ENCODE measurements around the gene SLC2A1.

Gene SLC2A1

DNA sequence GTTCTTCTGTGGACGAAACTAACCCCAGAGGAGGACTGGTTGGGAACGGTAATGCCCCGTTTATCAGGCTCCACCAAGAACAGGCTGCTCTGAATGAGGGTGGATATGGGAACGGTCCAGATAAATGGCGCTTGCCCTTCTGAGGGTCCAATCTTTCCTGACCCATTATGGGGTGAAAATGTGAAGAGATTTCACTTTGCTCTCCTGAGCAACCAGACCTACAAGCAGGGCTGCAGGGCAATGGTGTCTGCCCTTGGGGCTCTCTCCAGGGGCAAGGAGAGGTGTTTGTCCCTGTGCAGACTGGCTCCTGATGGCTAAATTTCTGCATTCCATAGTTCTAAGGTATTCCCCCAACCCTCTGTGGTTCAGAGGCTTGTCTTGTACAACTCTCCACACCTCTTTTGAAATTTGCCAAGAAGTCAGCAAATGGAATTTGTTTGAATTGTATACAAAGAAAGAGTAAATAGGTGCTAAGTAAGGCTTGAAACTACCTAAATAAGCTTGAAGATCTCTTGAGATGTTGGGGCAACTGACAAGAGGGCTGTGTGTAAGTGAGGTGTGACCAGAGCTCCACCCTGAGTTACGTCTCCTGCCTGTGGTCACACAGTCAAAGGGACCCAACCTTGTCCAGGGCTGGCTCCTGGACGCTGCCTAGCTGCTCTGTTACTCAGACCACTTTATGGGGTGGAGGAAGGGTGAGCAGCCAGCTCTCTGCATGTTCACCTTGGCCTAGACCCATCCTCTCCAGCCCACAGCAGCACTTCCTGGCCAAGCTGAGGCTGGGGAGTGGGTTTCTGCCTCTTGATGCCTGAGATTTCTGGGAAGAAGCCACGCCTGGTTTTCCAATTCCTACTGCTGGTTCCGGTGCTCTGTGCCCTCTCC is 24.8 kb downstream of the SLC2A1 start:
- peak in 8 of 42 donors; percentile 1 to 21 (median 8) for DNase-seq
- intact Hi-C loops (cut with DNase I) = no loop called here

GRCh38 chr1:42933060-42933586 is 25.5 kb downstream of the SLC2A1 start:
- peak in 6 of 42 donors; percentile 1 to 13 (median 6) for DNase-seq
- intact Hi-C loops (cut with DNase I) = no loop called here

DNA sequence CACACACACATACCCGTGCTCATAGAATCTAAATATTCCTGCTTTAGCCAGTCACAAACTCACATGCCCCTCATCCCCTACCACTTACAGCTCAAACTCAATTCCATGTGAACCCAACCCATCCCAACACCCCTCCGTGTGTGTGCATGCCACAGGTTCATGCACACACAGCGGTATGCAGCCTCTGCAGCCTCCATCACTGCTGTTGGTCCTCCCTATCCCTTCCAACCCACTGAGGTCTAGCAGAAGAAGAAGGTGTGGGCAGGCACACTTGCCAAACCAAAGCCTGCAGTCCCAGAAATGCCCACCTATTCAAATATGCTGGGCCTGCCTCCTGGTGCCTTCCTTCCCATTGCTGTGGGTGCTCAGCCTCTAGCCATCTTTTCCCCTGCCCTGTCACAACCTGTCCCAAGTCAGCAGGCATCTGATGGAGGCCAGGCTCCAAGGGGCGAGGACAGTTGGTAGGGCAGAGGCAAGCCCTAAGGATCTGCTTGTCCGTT is 26.2 kb downstream of the SLC2A1 start:
- intact Hi-C loops (cut with DNase I) = no loop called here
- DNase-seq = peak in 6 of 42 donors; percentile 4 to 30 (median 10)

DNA sequence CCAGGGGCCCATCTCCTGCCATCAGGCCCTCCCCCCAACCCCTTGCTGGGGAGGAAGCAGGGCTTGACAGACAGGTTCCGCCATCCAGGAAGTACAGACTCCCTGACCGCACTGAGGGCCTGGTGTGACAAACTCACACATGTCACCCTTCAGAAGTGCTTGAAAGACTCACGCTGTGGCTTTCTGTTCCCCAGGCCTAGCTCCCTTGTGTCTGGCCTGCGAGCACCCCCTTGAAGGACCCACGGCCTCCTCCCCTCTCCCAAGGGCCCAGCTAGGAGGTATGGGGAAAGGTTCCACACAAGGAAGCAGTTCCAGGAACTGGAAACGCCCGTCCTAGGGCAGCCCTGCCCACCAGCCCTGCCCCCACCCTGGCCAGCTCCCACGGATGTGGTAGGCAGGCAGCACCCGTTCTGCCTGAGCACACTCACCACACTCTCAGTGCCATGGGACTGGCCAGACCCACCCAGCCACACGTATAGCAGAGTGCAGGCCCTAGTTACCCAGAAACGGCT is 26.7 kb downstream of the SLC2A1 start:
- DNase-seq = peak in 10 of 42 donors; percentile 17 to 55 (median 38)
- intact Hi-C loops (cut with DNase I) = no loop called here

DNA sequence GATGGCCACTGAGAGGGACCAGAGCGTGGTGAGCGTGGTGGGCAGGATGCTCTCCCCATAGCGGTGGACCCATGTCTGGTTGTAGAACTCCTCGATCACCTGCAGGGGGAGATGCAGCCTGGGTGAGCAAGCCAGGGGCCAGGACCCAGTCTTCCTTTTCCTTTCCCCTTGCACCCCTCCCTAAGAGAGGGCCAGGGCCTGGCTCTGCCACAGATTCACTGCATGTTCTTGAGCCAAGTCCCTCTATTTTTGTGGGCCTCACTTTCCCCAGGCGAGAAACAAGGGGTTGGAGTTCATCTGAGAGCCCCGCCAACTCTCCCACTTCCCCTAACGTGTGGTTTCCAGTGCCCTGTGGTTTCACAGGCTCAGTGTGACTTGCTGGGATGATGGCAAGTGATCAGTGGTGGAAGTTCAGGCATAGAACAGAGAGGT is 27.5 kb downstream of the SLC2A1 start:
- DNase-seq = peak in 16 of 42 donors; percentile 36 to 66 (median 46)
- intact Hi-C loops (cut with DNase I) = no loop called here

DNA sequence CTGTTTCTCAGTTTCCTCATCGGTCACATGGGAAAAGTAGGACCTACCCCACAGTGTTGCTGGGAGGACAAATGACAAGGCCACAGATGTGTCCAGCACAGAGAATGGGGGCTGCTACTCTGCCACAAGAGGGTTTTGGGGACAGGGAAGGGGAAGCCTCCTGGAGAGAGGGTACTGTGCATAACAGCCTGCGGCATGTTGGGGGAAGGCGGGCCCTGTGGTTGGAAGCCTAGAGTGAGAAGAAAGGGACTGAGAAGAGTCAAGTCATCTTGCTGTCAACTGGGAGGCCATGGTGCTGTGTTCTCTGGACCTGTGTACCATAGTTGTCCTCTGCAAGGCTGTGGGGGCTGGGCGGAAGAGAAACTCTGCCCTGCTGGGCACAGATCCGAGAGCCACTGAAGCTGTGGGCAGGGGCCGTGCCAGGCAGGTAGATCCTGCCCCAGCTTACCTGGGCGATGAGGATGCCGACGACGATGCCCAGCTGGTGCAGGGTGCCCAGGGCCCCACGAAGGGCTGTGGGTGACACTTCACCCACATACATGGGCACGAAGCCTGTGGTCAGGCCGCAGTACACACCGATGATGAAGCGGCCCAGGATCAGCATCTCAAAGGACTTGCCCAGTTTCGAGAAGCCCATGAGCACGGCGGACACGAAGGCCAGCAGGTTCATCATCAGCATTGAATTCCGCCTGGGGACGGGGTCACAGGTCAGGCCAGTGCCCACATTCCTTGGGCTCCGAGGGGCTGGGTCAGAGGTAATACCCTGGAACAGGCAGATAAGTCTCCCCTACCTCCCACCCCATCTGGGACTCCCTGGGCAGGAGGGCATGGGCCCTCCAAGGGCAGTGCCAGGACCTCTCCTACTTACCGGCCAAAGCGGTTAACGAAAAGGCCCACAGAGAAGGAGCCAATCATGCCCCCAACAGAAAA is 28.2 kb downstream of the SLC2A1 start:
- DNase-seq = peak in 4 of 42 donors; percentile 12 to 34 (median 22)
- intact Hi-C loops (cut with DNase I) = no loop called here

DNA sequence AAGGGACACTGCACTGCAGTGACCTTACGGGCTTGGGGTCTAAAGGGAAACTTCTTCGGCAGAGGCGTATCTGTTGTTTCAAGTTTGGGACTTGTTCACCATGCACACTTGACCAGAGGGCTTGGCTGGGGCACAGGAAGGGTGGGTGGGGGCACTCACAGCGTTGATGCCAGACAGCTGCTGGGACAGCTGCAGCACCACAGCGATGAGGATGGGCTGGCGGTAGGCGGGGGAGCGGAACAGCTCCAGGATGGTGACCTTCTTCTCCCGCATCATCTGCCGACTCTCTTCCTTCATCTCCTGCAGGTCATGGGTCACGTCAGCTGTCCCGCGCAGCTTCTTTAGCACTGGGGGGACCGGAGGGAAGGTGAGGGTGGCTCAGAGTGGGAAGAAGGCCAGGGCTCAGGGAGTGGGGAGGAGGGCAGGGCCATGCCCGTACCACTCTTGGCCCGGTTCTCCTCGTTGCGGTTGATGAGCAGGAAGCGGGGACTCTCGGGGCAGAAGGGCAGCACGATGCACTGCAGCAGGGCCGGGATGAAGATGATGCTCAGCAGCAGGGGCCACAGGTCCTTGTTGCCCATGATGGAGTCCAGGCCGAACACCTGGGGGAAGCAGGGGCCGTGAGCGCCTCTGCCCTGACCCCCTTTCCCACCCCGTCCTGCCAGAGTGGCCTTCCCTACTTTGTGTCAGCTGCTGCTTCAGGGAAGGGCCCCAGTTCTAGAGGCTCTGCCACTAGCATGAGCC is 29.1 kb downstream of the SLC2A1 start:
- peak in 3 of 42 donors; percentile 12 to 28 (median 24) for DNase-seq
- intact Hi-C loops (cut with DNase I) = loop anchor here (10.0 kb wide), 1 partner anchor 155 kb away; no protein-coding TSS in a partner anchor

GRCh38 chr1:42928859-42929258 is 29.8 kb downstream of the SLC2A1 start:
- intact Hi-C loops (cut with DNase I) = loop anchor here (10.0 kb wide), 1 partner anchor 154 kb away; no protein-coding TSS in a partner anchor
- peak in 1 of 42 donors; percentile 15 for DNase-seq

GRCh38 chr1:42927920-42928505 is 30.7 kb downstream of the SLC2A1 start:
- no peak for DNase-seq
- intact Hi-C loops (cut with DNase I) = loop anchor here (10.0 kb wide), 1 partner anchor 153 kb away; no protein-coding TSS in a partner anchor

DNA sequence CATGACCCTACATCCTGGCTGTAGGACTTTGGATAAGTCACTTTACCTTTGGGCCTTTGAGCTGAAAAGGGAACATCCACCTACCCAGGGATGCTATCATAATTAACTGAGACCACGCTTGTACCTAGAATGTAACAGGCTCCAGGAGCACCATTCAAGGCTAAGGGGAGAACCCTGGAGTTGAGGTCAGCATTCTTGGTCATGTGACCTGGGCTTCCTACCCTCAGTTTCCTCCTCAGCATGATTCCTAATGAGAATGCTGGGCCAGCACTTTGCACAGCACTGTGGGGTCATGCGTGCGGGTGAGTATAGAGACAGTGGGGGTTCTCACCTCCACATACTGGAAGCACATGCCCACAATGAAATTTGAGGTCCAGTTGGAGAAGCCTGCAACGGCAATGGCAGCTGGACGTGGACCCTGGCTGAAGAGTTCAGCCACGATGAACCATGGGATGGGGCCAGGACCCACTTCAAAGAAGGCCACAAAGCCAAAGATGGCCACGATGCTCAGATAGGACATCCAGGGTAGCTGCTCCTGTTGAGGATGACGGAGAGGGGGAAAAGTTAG is 31.3 kb downstream of the SLC2A1 start:
- DNase-seq = no peak
- intact Hi-C loops (cut with DNase I) = loop anchor here (10.0 kb wide), 1 partner anchor 153 kb away; no protein-coding TSS in a partner anchor

DNA sequence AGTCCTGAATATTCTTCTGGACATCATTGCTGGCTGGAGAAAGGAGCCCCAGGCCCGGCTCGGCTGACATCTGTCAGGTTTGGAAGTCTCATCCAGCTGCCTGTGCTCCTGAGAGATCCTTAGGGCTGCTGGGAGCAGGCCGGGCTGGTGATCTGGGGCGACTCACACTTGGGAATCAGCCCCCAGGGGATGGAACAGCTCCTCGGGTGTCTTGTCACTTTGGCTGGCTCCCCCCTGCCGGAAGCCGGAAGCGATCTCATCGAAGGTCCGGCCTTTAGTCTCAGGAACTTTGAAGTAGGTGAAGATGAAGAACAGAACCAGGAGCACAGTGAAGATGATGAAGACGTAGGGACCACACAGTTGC is 31.8 kb downstream of the SLC2A1 start:
- intact Hi-C loops (cut with DNase I) = loop anchor here (10.0 kb wide), 1 partner anchor 152 kb away; no protein-coding TSS in a partner anchor
- peak in 1 of 42 donors; percentile 37 for DNase-seq

DNA sequence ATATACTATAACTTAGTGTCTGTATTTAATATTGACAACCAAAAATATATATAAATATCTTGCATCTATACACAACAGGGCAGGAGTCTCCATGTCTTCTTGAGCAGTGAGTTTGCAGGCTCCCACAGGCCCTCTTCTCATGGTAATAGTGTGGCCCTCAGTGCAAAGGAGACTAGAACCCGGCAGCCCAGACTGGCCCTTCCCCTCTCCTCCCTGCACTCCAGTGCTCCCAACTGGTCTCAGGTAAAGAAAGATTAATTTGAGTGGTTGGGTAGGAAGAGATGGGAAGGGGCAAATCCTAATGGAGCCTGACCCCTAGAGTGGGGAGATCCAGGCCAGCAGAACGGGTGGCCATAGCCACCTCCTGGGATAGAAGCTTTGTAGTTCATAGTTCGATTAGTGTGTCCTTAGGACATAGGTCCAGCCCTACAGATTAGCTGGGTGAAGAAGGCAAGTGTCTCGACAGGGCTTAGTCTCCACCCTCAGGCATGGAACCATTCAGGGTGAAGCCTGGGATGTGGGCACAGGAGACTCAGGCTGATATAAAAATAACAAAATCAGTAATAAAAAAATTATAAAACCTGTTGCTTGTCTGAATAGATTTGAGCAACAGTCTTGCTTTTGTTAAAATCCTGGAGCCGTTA is 32.3 kb downstream of the SLC2A1 start:
- intact Hi-C loops (cut with DNase I) = loop anchor here (10.0 kb wide), 1 partner anchor 152 kb away; no protein-coding TSS in a partner anchor
- peak in 1 of 42 donors; percentile 18 for DNase-seq

GRCh38 chr1:42924851-42925760 is 33.6 kb downstream of the SLC2A1 start:
- intact Hi-C loops (cut with DNase I) = loop anchor here (5.0 to 10.0 kb wide), 2 partner anchors 32 to 150 kb away; partner anchors contain the start of gene SLC2A1
- peak in 40 of 42 donors; percentile 32 to 79 (median 62) for DNase-seq

GRCh38 chr1:42924082-42924850 is 34.4 kb downstream of the SLC2A1 start:
- DNase-seq = peak; percentile 93 to 99 (median 98)
- intact Hi-C loops (cut with DNase I) = loop anchor here (5.0 to 10.0 kb wide), 2 partner anchors 33 to 149 kb away; partner anchors contain the start of gene SLC2A1

Data from head of caudate nucleus (tissue), 42 donors.